ENCODE measurements around the gene COL4A3. TPM values are rescaled to one million over a fixed set of nuclear protein-coding genes. Genes with fewer than 3 reads are reported as not detected.

The COL4A3 gene
- total RNA-seq, 2 donors from 2014 or later: 29.6 to 36.7 TPM

DNA sequence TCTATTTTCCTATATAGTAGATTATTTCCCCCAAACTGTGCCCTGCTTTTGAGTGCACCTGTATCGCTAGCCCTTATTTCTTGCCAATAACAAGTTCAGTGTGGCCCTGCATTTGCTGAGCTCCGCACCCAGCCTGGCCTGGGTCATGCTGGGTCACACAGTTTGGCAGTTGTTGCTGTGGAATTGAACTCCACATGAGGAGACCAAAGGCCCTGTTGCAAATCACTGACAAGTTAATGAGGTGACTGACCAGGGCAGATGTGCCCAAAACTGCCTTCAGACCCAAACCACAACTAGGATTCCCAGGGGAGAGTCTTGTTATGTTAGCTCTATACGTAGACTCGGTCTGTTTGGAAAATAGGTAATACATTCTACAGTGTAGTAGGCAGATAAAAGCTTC, 31.4 kb upstream of the COL4A3 start:
- Histone ChIP-seq H3K36me3 (no peaks in the 10 kb centered on the region), H3K4me3 (no peak overlapping the region), H3K4me1 (ENCODE audit: control insufficient read depth in 1 of 2, low read depth in 2 of 2) (no peaks in the 10 kb centered on the region), H3K27me3 (replicated peaks; ENCODE audit: insufficient read depth) (no peaks in the 10 kb centered on the region), H3K9me3 (no peaks in the 10 kb centered on the region), H3K27ac (no peak overlapping the region)
- no peak for DNase-seq (ENCODE audit: low spot score)
- TF ChIP-seq, protein P1, sequence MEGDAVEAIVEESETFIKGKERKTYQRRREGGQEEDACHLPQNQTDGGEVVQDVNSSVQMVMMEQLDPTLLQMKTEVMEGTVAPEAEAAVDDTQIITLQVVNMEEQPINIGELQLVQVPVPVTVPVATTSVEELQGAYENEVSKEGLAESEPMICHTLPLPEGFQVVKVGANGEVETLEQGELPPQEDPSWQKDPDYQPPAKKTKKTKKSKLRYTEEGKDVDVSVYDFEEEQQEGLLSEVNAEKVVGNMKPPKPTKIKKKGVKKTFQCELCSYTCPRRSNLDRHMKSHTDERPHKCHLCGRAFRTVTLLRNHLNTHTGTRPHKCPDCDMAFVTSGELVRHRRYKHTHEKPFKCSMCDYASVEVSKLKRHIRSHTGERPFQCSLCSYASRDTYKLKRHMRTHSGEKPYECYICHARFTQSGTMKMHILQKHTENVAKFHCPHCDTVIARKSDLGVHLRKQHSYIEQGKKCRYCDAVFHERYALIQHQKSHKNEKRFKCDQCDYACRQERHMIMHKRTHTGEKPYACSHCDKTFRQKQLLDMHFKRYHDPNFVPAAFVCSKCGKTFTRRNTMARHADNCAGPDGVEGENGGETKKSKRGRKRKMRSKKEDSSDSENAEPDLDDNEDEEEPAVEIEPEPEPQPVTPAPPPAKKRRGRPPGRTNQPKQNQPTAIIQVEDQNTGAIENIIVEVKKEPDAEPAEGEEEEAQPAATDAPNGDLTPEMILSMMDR (IDR thresholded peaks at IDR 0.05): no peak
- ATAC-seq (ENCODE audit: insufficient number of reproducible peaks, low FRiP score, low read depth): no peak

DNA sequence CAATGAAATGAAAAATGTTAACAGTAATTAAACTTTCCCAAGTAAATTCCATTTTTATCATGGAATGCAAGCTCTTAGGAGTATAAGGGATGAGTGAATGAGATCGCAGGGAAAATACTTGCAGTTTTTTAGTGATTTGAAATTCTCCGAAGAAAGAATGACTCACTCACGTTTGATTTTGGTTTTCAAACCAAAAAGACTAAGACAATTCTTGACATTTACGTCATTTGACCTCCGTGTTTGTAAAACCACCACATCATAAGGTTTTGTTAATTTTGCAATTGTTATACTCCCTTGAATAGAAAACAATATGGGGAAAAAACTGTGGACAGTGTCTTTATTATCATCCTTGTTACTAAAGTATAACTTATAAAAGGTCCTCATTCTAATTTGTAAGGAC, 29.8 kb upstream of the COL4A3 start:
- Histone ChIP-seq H3K27ac (no peak overlapping the region), H3K27me3 (replicated peaks; ENCODE audit: insufficient read depth) (no peaks in the 10 kb centered on the region), H3K9me3 (no peaks in the 10 kb centered on the region), H3K4me3 (no peak overlapping the region), H3K36me3 (no peaks in the 10 kb centered on the region), H3K4me1 (ENCODE audit: control insufficient read depth in 1 of 2, low read depth in 2 of 2) (no peaks in the 10 kb centered on the region)
- DNase-seq (ENCODE audit: low spot score) (no peak), ATAC-seq (ENCODE audit: insufficient number of reproducible peaks, low FRiP score, low read depth) (no peak)
- TF ChIP-seq, protein P1 (IDR thresholded peaks at IDR 0.05): no peak

DNA sequence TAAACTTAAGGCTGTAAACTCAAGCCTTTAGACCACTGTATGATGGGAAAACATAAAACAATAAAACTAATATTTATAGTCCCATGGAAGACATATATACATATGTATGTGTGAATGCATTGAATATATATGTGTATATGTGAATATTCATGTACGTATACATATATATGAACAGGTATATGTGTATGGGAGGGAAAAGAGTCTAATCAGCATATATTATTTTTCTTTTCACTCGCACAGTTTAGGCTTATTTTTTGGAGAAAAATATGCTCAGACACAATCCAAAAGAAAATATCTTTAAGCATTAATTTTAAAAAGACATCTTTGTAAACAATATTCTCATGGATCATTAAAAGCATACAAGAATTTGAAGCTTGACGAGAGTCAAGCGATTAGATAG, 23.1 kb upstream of the COL4A3 start:
- Histone ChIP-seq H3K27me3 (replicated peaks; ENCODE audit: insufficient read depth) (no peaks in the 10 kb centered on the region), H3K27ac (no peak overlapping the region), H3K4me1 (ENCODE audit: control insufficient read depth in 1 of 2, low read depth in 2 of 2) (no peaks in the 10 kb centered on the region), H3K9me3 (no peaks in the 10 kb centered on the region), H3K36me3 (no peaks in the 10 kb centered on the region), H3K4me3 (no peak overlapping the region)
- ATAC-seq (ENCODE audit: insufficient number of reproducible peaks, low FRiP score, low read depth) (no peak), DNase-seq (ENCODE audit: low spot score) (no peak)
- TF ChIP-seq, protein P1 (IDR thresholded peaks at IDR 0.05): no peak

DNA sequence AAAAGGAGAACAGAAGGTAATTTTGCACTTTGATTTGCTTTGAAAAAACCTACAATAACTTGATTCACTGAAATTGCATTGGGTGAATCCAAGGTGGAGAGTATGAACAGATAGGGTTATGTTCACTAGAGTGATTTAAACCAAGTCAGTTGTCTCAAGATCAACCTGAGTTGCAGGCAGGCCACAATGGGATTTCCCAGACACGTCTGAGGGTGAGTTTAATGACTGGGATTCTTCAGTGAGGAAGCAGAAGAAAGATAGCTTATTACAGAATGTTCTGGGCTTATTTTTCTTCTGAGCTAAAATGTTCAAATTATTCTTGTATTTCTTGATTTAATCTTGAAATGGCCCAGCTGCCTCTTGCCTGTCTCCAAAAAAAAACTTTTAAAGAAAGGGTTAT, 20.5 kb upstream of the COL4A3 start:
- Histone ChIP-seq H3K9me3 (no peaks in the 10 kb centered on the region), H3K4me1 (ENCODE audit: control insufficient read depth in 1 of 2, low read depth in 2 of 2) (no peaks in the 10 kb centered on the region), H3K4me3 (no peak overlapping the region), H3K27me3 (replicated peaks; ENCODE audit: insufficient read depth) (no peaks in the 10 kb centered on the region), H3K27ac (no peak overlapping the region), H3K36me3 (no peaks in the 10 kb centered on the region)
- DNase-seq (ENCODE audit: low spot score) (no peak), ATAC-seq (ENCODE audit: insufficient number of reproducible peaks, low FRiP score, low read depth) (no peak)
- TF ChIP-seq, protein P1 (IDR thresholded peaks at IDR 0.05): no peak

DNA sequence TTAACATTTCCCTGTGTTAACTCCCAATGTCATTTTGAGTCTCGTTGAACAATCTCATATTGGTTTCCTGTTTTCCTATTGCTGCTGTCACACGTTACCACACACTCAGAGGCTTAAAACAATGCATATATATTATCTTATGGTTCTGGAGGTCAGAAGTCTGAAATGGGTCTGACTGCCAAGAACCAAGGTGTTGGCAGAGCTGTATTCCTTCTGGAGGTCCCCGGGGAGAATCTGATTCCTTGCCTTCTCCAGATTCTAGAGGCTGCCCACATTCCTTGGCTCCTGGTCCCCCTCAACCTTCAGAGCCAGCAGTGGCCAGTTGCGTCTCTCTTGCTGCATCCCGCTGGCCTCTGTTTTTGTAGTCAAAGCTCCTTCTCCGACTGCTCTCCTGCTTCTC, 18.0 kb upstream of the COL4A3 start:
- H3K4me1 ChIP-seq (ENCODE audit: control insufficient read depth in 1 of 2, low read depth in 2 of 2): no peaks in the 10 kb centered on the region
- no peaks in the 10 kb centered on the region for H3K27me3 ChIP-seq (replicated peaks; ENCODE audit: insufficient read depth)
- TF ChIP-seq, protein P1 (IDR thresholded peaks at IDR 0.05): no peak
- no peaks in the 10 kb centered on the region for H3K36me3 ChIP-seq
- ATAC-seq (ENCODE audit: insufficient number of reproducible peaks, low FRiP score, low read depth): no peak
- no peak for DNase-seq (ENCODE audit: low spot score)
- H3K4me3 ChIP-seq: no peak overlapping the region
- H3K9me3 ChIP-seq: no peaks in the 10 kb centered on the region
- H3K27ac ChIP-seq: no peak overlapping the region

All from thoracic aorta (tissue), 2 donors.